Thyroid gland (tissue), 4 donors: ENCODE data around the gene WDR27. TPM values are rescaled to one million over a fixed set of nuclear protein-coding genes. Genes with fewer than 3 reads are reported as not detected.

ENCODE experiments used
- DNase-seq, 2 donors: peaks; one replicate each; pipeline ENCODE4 v3.0.0-alpha.2; 2019
- H3K27ac ChIP-seq, 3 donors: fragments of 200-600 bp; sonication (generic); 1 replicate in 2 of 3; 2 replicates in 1 of 3; pipeline ENCODE4 v1.5.1; 2016 to 2019; ENCODE audit warnings: mild to moderate bottlenecking in 1 of 3, moderate library complexity in 1 of 3
- H3K27me3 ChIP-seq: fragments of 200-600 bp; sonication (generic); one replicate; pipeline ENCODE4 v1.5.1; 2019
- H3K36me3 ChIP-seq, 2 donors: fragments of 200-600 bp; sonication (generic); one replicate each; pipeline ENCODE4 v1.5.1; 2016 to 2019
- H3K4me1 ChIP-seq, 2 donors: fragments of 200-600 bp; sonication (generic); one replicate each; pipeline ENCODE4 v1.5.1; 2017 to 2019
- H3K4me3 ChIP-seq, 3 donors: fragments of 200-600 bp; sonication (generic); replicated peaks in 1 of 3; 1 replicate in 2 of 3; 2 replicates in 1 of 3; pipeline ENCODE4 v1.5.1; 2016; ENCODE audit warnings: mild to moderate bottlenecking in 1 of 3
- H3K9me3 ChIP-seq: fragments of 200-600 bp; sonication (generic); one replicate; pipeline ENCODE4 v1.5.1; 2017
- POLR2A ChIP-seq, 2 donors: fragments of 450-650 bp; IDR thresholded peaks; one replicate each; pipeline ENCODE4 v1.6.1; 2017; ENCODE audit warnings: antibody characterized with exemption in 2 of 2, mild to moderate bottlenecking in 2 of 2, moderate library complexity in 1 of 2
- WGBS, 2 donors: methylation state at CpG; one replicate each; pipeline ENCODE4 v1.1.5; 2017; 5-methylcytosine and 5-hydroxymethylcytosine counted together
- intact Hi-C: fragments of 100-400 bp; cut with DNase I; formaldehyde crosslinking; loops from one replicate; pipeline ENCODE4 v1.15.1; 2023
- total RNA-seq, 4 donors: library from RNA; depleted of rRNA; stranded (reverse); fragments of >200 nt; gene quantifications; one replicate each; pipeline ENCODE4 v1.2.3, GENCODE V29; 2016
- TF ChIP-seq, protein P1 (sequence below), 6 experiments: fragments of 200-600 bp in 3 of 6; fragments of 450-650 bp in 3 of 6; sonication (generic) in 3 of 6; IDR thresholded peaks; one replicate each; pipeline ENCODE4 v1.5.1; 2016 to 2019; ENCODE audit warnings: antibody characterized with exemption in 6 of 6, mild to moderate bottlenecking in 2 of 6, inconsistent platforms in 1 of 6, moderate library complexity in 1 of 6

Gene WDR27
- total RNA-seq, 4 donors from 2014 or later: 48.9 to 74.6 (median 51.8) TPM

- intact Hi-C loops: no loop called here
- 87 to 93% methylated on average over 8 of the region's 8 CpGs for WGBS, 2 donors
- H3K9me3 ChIP-seq: no peaks in the 10 kb centered on the region
- no peak overlapping the region for H3K4me3 ChIP-seq
- H3K27me3 ChIP-seq: no peaks in the 10 kb centered on the region
- no peak for TF ChIP-seq POLR2A (IDR thresholded peaks at IDR 0.05)
- TF ChIP-seq, protein P1, sequence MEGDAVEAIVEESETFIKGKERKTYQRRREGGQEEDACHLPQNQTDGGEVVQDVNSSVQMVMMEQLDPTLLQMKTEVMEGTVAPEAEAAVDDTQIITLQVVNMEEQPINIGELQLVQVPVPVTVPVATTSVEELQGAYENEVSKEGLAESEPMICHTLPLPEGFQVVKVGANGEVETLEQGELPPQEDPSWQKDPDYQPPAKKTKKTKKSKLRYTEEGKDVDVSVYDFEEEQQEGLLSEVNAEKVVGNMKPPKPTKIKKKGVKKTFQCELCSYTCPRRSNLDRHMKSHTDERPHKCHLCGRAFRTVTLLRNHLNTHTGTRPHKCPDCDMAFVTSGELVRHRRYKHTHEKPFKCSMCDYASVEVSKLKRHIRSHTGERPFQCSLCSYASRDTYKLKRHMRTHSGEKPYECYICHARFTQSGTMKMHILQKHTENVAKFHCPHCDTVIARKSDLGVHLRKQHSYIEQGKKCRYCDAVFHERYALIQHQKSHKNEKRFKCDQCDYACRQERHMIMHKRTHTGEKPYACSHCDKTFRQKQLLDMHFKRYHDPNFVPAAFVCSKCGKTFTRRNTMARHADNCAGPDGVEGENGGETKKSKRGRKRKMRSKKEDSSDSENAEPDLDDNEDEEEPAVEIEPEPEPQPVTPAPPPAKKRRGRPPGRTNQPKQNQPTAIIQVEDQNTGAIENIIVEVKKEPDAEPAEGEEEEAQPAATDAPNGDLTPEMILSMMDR (IDR thresholded peaks at IDR 0.05): no peak
- H3K36me3 ChIP-seq: no peaks in the 10 kb centered on the region
- H3K4me1 ChIP-seq: no peaks in the 10 kb centered on the region
- no peak for DNase-seq
- no peak overlapping the region for H3K27ac ChIP-seq
Measured at GRCh38 chr6:169568314-169569087, 133.3 kb downstream of the WDR27 start.

DNA sequence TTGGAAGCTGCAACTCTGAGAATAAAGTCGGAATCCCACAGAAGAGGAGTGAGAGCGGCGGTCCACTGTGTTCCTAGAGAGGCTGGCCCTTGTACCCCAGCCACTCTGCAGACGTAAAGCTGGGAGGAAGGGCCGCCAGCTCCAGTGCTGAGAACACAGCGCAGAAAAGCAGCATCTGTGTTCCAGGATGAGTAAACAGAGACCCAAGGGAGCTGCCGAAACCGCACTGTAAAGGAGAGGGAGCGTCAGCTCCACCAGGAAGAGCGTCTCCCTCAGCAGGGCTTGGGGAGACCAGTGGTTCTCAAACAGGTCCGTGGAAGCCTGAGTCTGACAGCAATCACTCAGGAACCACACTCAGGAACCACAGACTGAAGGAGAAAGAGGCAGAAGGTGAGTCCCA lies 134.0 kb downstream of the WDR27 start:
- TF ChIP-seq, protein P1 (IDR thresholded peaks at IDR 0.05): no peak
- TF ChIP-seq POLR2A (IDR thresholded peaks at IDR 0.05): no peak
- Histone ChIP-seq H3K9me3 (no peaks in the 10 kb centered on the region), H3K4me1 (no peaks in the 10 kb centered on the region), H3K27ac (no peak overlapping the region), H3K4me3 (no peak overlapping the region), H3K36me3 (no peaks in the 10 kb centered on the region), H3K27me3 (no peaks in the 10 kb centered on the region)
- 90 to 93% methylated on average over 11 of the region's 11 CpGs for WGBS, 2 donors
- intact Hi-C loops: no loop called here
- DNase-seq: no peak

- 93 to 94% methylated on average over 19 of the region's 19 CpGs for WGBS, 2 donors
- H3K9me3 ChIP-seq: no peaks in the 10 kb centered on the region
- H3K36me3 ChIP-seq: no peaks in the 10 kb centered on the region
- no peak overlapping the region for H3K4me3 ChIP-seq
- TF ChIP-seq, protein P1 (IDR thresholded peaks at IDR 0.05): no peak
- TF ChIP-seq POLR2A (IDR thresholded peaks at IDR 0.05): no peak
- H3K27ac ChIP-seq: no peak overlapping the region
- intact Hi-C loops: no loop called here
- no peak for DNase-seq
- H3K4me1 ChIP-seq: no peaks in the 10 kb centered on the region
- H3K27me3 ChIP-seq: no peaks in the 10 kb centered on the region
Measured at GRCh38 chr6:169566961-169567750, 134.7 kb downstream of the WDR27 start.

- TF ChIP-seq, protein P1 (IDR thresholded peaks at IDR 0.05): no peak
- TF ChIP-seq POLR2A (IDR thresholded peaks at IDR 0.05): no peak
- Histone ChIP-seq H3K4me3 (no peak overlapping the region), H3K27ac (no peak overlapping the region), H3K4me1 (no peaks in the 10 kb centered on the region), H3K36me3 (no peaks in the 10 kb centered on the region), H3K9me3 (no peaks in the 10 kb centered on the region), H3K27me3 (no peaks in the 10 kb centered on the region)
- DNase-seq: no peak
- WGBS, 2 donors: 80 to 86% methylated on average over 11 of the region's 11 CpGs
- intact Hi-C loops: no loop called here
Measured at GRCh38 chr6:169566319-169566718, 135.5 kb downstream of the WDR27 start.
